ENCODE data around the gene ADK. TPM values are rescaled to one million over a fixed set of nuclear protein-coding genes. Genes with fewer than 3 reads are reported as not detected.
A peak's percentile ranks its signal among the peaks of the same experiment; 100 is the strongest.

ADK gene
- total and polyA plus RNA-seq, 2 experiments from 2014 or later, result 39.9 to 53.0 TPM

DNA sequence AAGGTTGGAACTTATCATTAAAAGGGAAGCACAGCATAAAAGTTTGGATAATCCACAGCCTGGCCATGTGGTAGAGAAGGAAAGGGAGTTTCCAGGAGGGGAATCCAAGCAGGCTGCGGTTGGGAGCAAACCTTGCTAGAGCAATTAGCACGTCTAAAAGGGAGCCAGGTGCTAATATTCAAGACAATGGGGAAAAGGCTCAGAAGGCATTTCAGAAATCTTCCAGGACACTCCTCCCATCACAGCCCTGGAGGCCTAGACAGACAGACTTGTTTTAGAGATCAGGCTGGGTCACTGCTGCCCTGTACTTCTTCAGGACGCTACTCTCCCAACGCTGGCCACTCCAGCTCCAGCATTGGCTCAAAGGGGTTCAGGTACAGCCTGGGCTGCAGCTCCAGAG is 579.2 kb downstream of the ADK start:
- peak overlapping the region; percentile 82 for H3K27ac Mint-ChIP-seq
- H3K27me3 Mint-ChIP-seq (ENCODE audit: insufficient read depth, low read depth, poor library complexity), result peaks cover 10% of the 10 kb centered on the region
- H3K36me3 ChIP-seq (ENCODE audit: insufficient read depth), result peaks cover 8% of the 10 kb centered on the region
- H2AFZ ChIP-seq, result peak overlapping the region; percentile 54; the same call in 1 of the 2 replicates
- peak overlapping the region; percentile 92 for H3K27ac ChIP-seq (ENCODE audit: low read depth)
- DNase-seq (ENCODE audit: low spot score), result peak; percentile 86
- peak; percentile 95 for ATAC-seq
- H3K9me3 Mint-ChIP-seq, result peaks cover 41% of the 10 kb centered on the region; the same call in 2 of the 3 replicates
- no peaks in the 10 kb centered on the region for H4K20me1 ChIP-seq (replicated peaks; ENCODE audit: insufficient read depth)
- H3K4me2 ChIP-seq, result peak overlapping the region; percentile 42; the same call in 1 of the 2 replicates
- H3K4me1 ChIP-seq (ENCODE audit: insufficient read depth), result peaks cover 18% of the 10 kb centered on the region
- TF ChIP-seq, protein P1, sequence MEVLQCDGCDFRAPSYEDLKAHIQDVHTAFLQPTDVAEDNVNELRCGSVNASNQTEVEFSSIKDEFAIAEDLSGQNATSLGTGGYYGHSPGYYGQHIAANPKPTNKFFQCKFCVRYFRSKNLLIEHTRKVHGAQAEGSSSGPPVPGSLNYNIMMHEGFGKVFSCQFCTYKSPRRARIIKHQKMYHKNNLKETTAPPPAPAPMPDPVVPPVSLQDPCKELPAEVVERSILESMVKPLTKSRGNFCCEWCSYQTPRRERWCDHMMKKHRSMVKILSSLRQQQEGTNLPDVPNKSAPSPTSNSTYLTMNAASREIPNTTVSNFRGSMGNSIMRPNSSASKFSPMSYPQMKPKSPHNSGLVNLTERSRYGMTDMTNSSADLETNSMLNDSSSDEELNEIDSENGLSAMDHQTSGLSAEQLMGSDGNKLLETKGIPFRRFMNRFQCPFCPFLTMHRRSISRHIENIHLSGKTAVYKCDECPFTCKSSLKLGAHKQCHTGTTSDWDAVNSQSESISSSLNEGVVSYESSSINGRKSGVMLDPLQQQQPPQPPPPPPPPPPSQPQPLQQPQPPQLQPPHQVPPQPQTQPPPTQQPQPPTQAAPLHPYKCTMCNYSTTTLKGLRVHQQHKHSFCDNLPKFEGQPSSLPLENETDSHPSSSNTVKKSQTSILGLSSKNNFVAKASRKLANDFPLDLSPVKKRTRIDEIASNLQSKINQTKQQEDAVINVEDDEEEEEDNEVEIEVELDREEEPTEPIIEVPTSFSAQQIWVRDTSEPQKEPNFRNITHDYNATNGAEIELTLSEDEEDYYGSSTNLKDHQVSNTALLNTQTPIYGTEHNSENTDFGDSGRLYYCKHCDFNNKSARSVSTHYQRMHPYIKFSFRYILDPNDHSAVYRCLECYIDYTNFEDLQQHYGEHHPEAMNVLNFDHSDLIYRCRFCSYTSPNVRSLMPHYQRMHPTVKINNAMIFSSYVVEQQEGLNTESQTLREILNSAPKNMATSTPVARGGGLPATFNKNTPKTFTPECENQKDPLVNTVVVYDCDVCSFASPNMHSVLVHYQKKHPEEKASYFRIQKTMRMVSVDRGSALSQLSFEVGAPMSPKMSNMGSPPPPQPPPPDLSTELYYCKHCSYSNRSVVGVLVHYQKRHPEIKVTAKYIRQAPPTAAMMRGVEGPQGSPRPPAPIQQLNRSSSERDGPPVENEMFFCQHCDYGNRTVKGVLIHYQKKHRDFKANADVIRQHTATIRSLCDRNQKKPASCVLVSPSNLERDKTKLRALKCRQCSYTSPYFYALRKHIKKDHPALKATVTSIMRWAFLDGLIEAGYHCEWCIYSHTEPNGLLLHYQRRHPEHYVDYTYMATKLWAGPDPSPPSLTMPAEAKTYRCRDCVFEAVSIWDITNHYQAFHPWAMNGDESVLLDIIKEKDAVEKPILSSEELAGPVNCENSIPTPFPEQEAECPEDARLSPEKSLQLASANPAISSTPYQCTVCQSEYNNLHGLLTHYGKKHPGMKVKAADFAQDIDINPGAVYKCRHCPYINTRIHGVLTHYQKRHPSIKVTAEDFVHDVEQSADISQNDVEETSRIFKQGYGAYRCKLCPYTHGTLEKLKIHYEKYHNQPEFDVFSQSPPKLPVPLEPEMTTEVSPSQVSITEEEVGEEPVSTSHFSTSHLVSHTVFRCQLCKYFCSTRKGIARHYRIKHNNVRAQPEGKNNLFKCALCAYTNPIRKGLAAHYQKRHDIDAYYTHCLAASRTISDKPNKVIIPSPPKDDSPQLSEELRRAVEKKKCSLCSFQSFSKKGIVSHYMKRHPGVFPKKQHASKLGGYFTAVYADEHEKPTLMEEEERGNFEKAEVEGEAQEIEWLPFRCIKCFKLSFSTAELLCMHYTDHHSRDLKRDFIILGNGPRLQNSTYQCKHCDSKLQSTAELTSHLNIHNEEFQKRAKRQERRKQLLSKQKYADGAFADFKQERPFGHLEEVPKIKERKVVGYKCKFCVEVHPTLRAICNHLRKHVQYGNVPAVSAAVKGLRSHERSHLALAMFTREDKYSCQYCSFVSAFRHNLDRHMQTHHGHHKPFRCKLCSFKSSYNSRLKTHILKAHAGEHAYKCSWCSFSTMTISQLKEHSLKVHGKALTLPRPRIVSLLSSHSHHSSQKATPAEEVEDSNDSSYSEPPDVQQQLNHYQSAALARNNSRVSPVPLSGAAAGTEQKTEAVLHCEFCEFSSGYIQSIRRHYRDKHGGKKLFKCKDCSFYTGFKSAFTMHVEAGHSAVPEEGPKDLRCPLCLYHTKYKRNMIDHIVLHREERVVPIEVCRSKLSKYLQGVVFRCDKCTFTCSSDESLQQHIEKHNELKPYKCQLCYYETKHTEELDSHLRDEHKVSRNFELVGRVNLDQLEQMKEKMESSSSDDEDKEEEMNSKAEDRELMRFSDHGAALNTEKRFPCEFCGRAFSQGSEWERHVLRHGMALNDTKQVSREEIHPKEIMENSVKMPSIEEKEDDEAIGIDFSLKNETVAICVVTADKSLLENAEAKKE (CRISPR knock-in tag; IDR thresholded peaks at IDR 0.05), result 0 out of 2 replicates have a peak, but pooled peaks have one; percentile 6
- TF ChIP-seq CREB1 (CRISPR knock-in tag; IDR thresholded peaks at IDR 0.05; ENCODE audit: low read depth) (no peak), NANOG (IDR thresholded peaks at IDR 0.05; ENCODE audit: borderline replicate concordance) (peak; percentile 70; the same call in 1 of the 2 replicates), ZNF114 (CRISPR knock-in tag; IDR thresholded peaks at IDR 0.05) (no peak), POLR2AphosphoS5 (IDR thresholded peaks at IDR 0.05; ENCODE audit: low read depth) (0 out of 2 replicates have a peak, but pooled peaks have one; percentile 37)
- no peaks in the 10 kb centered on the region for H3F3A ChIP-seq (replicated peaks; ENCODE audit: low read depth)
- H3K27me3 ChIP-seq (ENCODE audit: insufficient read depth), result no peaks in the 10 kb centered on the region
- no peaks in the 10 kb centered on the region for H3K79me2 ChIP-seq (replicated peaks; ENCODE audit: insufficient read depth)
- no peak overlapping the region for H3K4me3 ChIP-seq
- no peak overlapping the region; the same call in 2 of the 3 replicates for H3K4me3 Mint-ChIP-seq
- peaks cover 29% of the 10 kb centered on the region for H3K36me3 Mint-ChIP-seq (ENCODE audit: low read depth)
- no peaks in the 10 kb centered on the region for H3K9me2 ChIP-seq (ENCODE audit: insufficient read depth)
- peaks cover 16% of the 10 kb centered on the region for H3K4me1 Mint-ChIP-seq

DNA sequence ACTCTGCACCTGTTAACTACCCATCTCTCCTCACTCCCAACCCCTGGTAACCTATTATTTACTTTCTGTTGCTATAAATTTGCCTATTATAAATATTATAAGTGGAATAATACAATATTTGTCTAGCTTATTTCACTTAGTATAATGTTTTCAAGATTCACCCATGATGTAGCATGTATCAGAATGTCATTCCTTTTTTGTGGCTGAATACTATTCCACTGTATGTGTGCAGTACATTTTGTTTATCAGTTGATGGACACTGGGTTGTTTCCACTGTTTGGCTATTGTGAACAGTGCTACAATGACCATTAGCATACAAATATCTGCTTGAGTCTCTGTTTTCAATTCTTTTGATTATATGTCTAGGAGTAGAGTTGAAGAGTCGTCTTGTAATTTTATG is 582.6 kb downstream of the ADK start:
- no peak overlapping the region for H2AFZ ChIP-seq
- H3K4me3 ChIP-seq, result no peak overlapping the region
- no peaks in the 10 kb centered on the region for H3K27me3 ChIP-seq (ENCODE audit: insufficient read depth)
- no peaks in the 10 kb centered on the region; the same call in 1 of the 2 replicates for H3F3A ChIP-seq (replicated peaks; ENCODE audit: low read depth)
- Mint-ChIP-seq H3K27ac (no peak overlapping the region), H3K4me3 (no peak overlapping the region), H3K27me3 (ENCODE audit: insufficient read depth, low read depth, poor library complexity) (peaks cover 3% of the 10 kb centered on the region), H3K4me1 (peaks cover 16% of the 10 kb centered on the region), H3K9me3 (peaks cover 35% of the 10 kb centered on the region; the same call in 2 of the 3 replicates), H3K36me3 (ENCODE audit: low read depth) (peaks cover 23% of the 10 kb centered on the region)
- DNase-seq (ENCODE audit: low spot score) (no peak), ATAC-seq (no peak)
- no peaks in the 10 kb centered on the region for H3K79me2 ChIP-seq (replicated peaks; ENCODE audit: insufficient read depth)
- H3K4me1 ChIP-seq (ENCODE audit: insufficient read depth), result peaks cover 18% of the 10 kb centered on the region
- no peaks in the 10 kb centered on the region for H4K20me1 ChIP-seq (replicated peaks; ENCODE audit: insufficient read depth)
- no peak overlapping the region for H3K27ac ChIP-seq (ENCODE audit: low read depth)
- no peaks in the 10 kb centered on the region for H3K9me2 ChIP-seq (ENCODE audit: insufficient read depth)
- peaks cover 8% of the 10 kb centered on the region for H3K36me3 ChIP-seq (ENCODE audit: insufficient read depth)
- no peak overlapping the region for H3K4me2 ChIP-seq
- TF ChIP-seq ZNF331 (CRISPR knock-in tag; IDR thresholded peaks at IDR 0.05; ENCODE audit: low read depth) (no peak), EZH2phosphoT487 (IDR thresholded peaks at IDR 0.05; ENCODE audit: unreplicated experiment) (no peak)
